ENCODE results near the gene PIP5K1C.

Gene PIP5K1C

GRCh38 chr19:3626473-3627350 lies 73.6 kb downstream of the PIP5K1C start, which contains the start of gene CACTIN:
CACTIN (minus strand) TSS chr19:3626790; CDS start chr19:3626762, 28 bp downstream.
- peak; percentile 98 for DNase-seq (ENCODE audit: low read depth)

DNA sequence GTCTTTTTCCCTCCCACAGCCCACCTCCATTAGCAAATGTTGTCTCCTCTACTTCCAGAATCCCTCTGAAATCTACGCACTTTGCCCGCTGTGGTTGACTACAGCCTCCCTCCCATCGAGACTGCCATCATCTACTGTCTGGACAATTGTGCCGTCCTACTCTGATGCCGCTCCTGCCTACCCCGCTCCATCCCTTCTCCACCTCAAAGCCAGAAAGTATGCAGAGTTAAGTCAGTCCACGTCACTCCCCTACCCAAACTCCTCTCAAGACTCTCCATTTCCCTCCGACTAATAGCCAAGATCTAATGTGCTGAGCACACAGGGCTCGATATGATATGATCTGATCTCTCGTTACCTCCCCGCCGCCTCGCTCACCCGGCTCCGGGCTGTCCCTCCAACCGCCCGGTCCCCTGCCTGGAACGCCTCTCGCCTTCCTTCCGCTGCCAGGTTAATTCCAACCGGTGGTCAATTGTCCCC lies 74.2 kb downstream of the PIP5K1C start:
- peak; percentile 17 for DNase-seq (ENCODE audit: low read depth)

DNA sequence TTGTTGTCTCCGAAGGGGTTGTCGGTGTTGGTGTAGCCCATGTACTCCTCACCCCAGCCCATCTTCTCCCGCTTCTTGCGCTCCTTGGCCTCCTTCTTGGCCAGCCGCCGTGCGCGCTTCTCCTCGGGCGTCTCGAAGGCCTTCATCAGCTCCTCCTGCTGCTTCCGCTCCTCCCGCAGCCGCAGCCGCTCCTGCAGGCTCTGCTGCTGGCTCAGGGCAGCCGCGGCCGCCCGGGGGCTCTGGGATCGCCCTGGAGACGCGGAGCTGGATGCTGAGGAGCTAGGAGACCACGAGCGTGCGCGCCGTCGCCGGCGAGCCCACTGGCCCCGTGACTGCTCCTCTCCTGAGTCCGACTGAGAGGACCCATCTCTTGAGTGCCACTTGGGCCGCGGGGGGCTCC lies 76.6 kb downstream of the PIP5K1C start:
- DNase-seq (ENCODE audit: low read depth), result no peak

DNA sequence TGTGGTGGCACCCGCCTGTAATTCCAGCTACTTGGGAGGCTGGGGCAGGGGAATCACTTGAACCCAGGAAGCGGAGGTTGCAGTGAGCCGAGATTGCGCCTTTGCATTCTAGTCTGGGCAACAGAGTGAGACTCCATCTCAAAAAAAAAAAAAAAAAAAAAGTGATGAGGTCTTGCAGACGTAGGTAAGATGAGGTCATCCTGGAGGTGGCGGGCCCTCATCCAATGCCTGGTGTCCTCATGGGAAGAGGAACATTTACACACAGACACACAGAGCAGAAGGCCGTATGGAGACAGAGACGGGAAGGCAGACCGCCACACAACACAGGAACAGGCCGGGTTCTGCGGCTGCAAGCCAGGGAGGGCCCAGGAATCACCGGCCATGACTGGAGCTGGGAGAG lies 78.0 kb downstream of the PIP5K1C start:
- DNase-seq (ENCODE audit: low read depth), result no peak

DNA sequence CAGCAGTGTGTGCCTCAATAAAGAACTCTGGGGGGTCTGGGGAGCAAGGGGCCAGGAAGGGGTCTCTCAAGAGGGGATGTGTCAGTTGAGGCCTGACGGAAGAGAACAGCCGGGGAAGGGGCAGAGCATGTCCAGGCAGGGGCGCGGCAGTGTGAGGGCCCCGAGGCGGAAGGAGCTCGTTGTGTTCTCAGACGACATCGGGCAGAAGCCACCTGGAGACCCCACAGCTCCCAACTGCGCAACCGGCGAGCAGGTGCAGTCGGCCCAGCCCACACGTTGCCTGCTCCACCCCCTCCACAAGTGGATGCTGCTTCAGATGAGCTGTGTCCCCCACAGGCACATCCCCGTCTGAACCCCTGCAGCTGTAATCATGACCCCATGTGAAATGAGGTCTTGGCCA lies 78.6 kb downstream of the PIP5K1C start:
- DNase-seq (ENCODE audit: low read depth), result no peak

DNA sequence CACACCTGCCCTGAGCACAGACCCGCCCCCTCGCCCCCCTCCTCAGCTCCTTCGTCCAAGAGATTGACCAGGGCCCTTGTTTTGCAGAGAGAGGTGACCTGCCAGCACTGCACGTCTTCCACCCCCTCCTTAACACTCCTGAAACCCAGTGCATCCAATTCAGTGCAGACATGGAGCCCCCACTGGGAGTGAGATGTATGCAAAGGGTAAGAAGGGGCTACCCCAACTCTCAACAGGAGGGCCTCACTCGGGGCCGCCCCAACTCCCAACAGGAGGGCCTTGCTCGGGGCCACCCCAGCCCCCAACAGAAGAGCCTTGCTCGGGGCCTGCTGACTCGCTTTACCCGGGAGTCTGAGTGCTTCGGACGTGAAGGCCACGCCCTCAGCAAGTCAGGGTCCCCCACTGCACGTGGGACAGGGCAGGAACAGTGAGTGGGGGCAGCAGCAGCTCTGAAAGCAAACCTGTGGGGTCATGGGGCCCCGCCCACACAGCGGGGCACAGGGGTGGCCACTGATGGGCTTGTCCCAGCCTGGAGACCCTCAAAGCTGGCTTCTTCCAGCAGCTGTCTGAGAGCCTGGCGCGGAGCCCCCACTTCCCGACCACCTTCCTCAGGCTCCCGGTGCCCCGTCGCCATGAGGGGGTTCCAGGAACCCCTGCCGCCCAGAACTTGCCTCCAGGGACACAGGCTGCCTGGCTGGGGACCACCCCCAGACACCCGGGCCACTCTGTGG lies 79.3 kb downstream of the PIP5K1C start:
- no peak for DNase-seq (ENCODE audit: low read depth)

DNA sequence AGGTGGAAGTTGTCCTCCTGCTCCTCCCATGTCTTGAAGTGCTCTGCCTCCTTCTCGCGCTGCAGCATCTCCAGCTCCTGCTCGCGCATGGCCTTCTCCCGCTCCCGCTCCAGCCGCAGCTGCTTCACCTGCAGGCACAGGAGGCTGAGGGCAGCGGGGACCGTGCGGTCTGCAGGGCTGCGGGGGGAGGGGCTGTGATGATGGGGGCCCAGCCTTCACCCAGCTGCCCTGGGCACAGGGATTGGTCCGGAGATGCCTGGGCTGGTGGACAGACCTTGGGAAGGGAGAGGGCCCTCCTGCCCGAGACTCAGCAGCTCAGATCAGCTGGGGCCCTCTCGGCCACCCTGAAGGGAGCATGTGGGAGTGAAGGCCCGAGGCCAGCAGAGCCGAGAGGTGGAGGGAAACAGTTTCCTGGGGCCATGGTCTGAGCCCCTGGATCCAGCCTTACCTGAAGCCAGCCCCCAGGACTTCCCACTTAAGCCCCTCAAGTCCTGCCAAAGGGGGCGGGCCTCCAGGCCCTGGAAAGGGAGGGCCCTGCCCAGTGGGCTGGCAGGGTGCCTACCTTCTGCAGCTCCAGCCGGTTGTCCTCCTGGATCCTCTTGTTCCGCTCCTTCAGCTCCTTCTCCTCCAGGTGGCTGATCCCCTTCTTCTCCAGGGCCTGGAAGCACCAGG lies 80.0 kb downstream of the PIP5K1C start:
- DNase-seq (ENCODE audit: low read depth), result no peak

- DNase-seq (ENCODE audit: low read depth), result no peak
Measured at GRCh38 chr19:3619631-3620012, 80.6 kb downstream of the PIP5K1C start.

DNA sequence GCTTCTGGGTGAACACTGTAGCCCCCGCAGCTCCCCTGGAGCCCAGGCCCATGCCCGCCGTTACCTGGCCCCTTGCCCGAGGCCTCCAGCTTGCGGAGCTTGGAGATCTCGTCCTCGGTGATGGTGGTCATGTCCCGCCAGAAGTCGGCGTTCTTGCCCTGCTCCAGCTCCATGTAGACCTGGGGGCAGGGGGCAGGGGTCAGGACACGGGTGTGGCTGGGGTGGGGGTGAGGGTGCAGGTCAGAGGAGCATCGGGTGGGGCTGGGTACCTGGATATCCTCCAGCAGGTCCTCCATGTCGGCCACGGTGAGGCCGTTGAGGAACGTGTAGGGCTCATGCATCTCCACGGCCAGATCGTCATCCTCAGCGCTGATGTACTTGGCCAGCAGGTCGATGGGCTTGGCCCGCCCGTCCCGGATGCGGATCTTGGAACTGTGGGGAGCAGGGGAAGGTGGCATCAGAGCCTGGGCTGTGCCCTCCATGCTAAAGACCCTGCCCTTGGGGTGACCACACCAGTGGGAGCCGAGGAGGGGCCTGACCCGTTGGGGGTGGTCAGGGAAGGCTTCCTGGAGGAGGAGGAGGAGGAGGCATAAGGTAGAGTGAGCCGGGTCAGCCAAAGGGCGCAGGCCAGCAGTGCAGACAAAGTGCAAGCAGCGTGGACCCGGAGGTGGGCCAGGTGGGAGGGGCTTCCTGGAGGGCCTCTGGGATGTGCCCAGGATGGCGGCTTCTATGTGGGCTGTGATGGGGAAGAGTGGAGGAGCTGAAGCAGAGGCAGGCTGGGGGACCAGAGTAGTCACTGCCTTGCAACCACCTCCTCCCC lies 81.2 kb downstream of the PIP5K1C start:
- no peak for DNase-seq (ENCODE audit: low read depth)

- peak; percentile 45 for DNase-seq (ENCODE audit: low read depth)
Measured at GRCh38 chr19:3618144-3618810, 82.0 kb downstream of the PIP5K1C start.

- DNase-seq (ENCODE audit: low read depth), result no peak
Measured at GRCh38 chr19:3617463-3617862, 82.8 kb downstream of the PIP5K1C start.

- no peak for DNase-seq (ENCODE audit: low read depth)
Measured at GRCh38 chr19:3615524-3616135, 84.6 kb downstream of the PIP5K1C start.

GRCh38 chr19:3614858-3615505 lies 85.3 kb downstream of the PIP5K1C start:
- DNase-seq (ENCODE audit: low read depth), result no peak

DNA sequence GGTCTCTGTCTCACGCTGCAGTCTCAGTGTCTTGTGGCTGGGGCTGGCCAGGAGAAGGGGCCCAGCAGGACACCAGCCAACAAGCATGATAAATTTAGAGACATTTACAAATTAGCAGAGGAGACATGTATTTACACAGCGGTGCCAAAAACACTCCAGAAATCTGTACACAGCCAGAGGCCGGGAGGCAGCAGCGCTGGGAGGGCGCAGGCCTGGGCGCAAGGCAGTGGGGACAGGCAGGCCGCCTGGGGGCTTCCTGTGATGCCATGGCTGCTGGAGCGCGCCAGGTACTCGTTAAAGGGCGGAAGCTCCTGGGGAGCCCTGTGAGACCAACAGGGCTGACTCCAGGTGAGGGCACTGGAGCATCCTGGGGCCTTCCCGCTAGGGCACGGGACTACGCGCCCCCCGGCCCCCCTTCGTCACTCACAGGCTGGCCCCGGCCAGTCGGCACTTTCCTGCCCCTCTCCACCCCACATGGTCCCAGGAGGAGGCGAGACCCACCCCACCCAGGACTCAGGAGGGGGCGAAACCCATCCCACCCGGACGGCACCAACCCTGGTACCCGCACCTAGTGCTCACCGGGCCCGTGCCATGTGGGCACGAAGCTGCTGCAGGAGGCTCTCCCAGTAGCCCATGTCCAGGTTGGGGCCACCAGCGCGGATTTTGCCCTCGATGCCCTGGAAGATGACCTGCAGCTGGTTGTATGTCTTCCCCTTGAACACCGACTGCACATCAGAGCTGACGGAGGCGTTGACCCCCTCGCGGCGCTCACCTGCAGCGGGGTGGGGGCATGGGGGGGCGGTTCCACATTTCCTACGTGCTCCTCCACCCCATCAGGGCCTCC lies 86.2 kb downstream of the PIP5K1C start:
- no peak for DNase-seq (ENCODE audit: low read depth)

GRCh38 chr19:3612901-3613741 lies 87.1 kb downstream of the PIP5K1C start:
- no peak for DNase-seq (ENCODE audit: low read depth)

DNA sequence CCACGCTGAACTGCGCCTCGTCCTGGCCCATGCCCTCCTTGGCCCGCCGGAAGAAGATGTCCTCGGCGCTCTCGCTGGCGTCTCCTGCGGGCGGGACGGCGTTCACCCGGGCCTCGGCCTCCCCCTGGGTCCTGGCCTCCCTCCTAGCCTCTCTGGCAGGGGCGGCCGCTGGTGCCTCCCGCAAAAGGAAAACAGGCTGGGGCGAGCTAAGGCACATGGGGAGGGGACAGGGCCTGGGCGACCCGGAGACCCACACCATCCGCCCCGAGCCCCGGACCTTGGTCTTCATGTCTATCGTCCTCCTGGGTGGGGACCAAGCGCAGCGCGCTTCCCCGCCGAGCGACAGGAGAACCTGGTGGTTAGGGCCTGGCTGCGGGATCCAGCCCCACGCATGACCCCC lies 87.9 kb downstream of the PIP5K1C start:
- DNase-seq (ENCODE audit: low read depth), result no peak

DNA sequence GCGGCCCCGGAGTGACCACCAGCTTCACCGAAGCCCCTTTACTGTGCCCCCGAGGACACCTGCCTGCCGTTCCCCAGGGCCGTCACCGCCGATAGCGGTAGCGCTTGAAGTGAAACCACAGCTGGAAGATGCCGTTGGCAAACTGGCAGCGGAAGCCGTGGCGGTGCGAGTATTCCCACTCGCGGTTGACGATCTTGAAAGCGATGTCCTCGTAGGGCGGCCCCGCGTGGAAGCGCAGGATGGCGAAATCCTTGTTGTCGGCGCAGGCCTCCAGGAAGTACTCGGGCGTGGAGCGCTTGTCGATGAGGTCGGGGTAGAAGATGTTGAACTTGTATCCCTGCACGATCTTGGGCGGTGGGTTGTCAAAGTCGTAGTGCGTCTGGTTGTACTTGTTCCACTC lies 88.4 kb downstream of the PIP5K1C start:
- DNase-seq (ENCODE audit: low read depth), result no peak

All from activated T-cell treated with anti-CD3 and anti-CD28 coated beads for 48 hours (primary cell).